Sigmoid colon (tissue), 4 donors: Measurements from ENCODE around the gene SLC22A3.
"Not testable (repeated sequence)": the region's sequence is repeated elsewhere in the genome, so short reads cannot be mapped to it uniquely, and the experiment has no call there.

Experiments used
- CTCF ChIP-seq, 4 experiments: fragments of 450-650 bp in 3 of 4; fragments of 200-600 bp in 1 of 4; IDR thresholded peaks; one replicate each; pipeline ENCODE4 v1.5.1; 2016 to 2019; ENCODE audit warnings: antibody characterized with exemption in 4 of 4, mild to moderate bottlenecking in 3 of 4, moderate library complexity in 2 of 4
- EP300 ChIP-seq, 4 donors: sonication (generic); formaldehyde crosslinking; IDR thresholded peaks; one replicate each; pipeline ENCODE4 v1.6.1; 2017; ENCODE audit warnings: antibody characterized with exemption in 4 of 4
- POLR2A ChIP-seq, 2 donors: fragments of 450-650 bp; IDR thresholded peaks; one replicate each; pipeline ENCODE4 v1.6.1; 2016; ENCODE audit warnings: antibody characterized with exemption in 2 of 2, mild to moderate bottlenecking in 2 of 2, moderate library complexity in 2 of 2
- POLR2AphosphoS5 ChIP-seq, 4 donors: sonication (generic); formaldehyde crosslinking; IDR thresholded peaks; one replicate each; pipeline ENCODE4 v1.6.1; 2017; ENCODE audit warnings: antibody characterized with exemption in 4 of 4

DNA sequence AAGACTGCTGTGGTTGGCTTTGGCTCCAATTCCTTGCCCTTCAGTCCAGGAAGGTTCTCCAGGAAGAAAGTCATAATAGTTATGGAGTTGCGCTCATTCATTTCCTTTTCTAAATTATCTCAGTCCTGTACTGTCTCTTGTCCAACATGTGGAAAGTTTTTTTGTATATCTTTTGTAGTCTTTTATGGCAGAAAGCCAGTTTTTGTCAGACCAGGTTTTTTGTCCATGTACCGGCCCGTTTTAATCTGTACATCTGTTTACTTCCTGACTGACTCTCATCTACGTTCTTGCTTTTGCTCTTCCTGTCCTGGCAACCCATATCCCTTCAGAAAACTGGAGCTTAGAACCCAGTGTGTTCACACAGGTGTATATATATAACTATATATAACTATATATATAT, 127.9 kb downstream of the SLC22A3 start:
- not testable (repeated sequence) for TF ChIP-seq CTCF, POLR2AphosphoS5, POLR2A, EP300 (IDR thresholded peaks at IDR 0.05)
